ENCODE data around the gene PKM. TPM values are rescaled to one million over a fixed set of nuclear protein-coding genes. Genes with fewer than 3 reads are reported as not detected.

PKM gene
- total RNA-seq, 1 donor from 2014 or later: 1,022 TPM

Other genes starting within 250 kb of the PKM start
- 27.5 TPM for gene MYO9A, start 113.0 kb downstream of the PKM start, total RNA-seq
- 5.9 TPM for gene SENP8, start 112.8 kb downstream of the PKM start, total RNA-seq
- gene GRAMD2A, start 33.4 kb downstream of the PKM start, total RNA-seq: not detected
- gene PARP6, start 41.4 kb upstream of the PKM start, total RNA-seq: 46.4 TPM
- gene CELF6, start 89.0 kb upstream of the PKM start, total RNA-seq: 1.6 TPM
- gene HEXA, start 144.8 kb upstream of the PKM start, total RNA-seq: 64.3 TPM
- not detected for gene TMEM202, start 167.1 kb upstream of the PKM start, total RNA-seq
- 163 TPM for gene ARIH1, start 243.1 kb upstream of the PKM start, total RNA-seq